NCI-H446 treated with DMSO at 0.1 percent for 48 hours (cell line): ENCODE data around the gene DNAJB6.

Experiments used
- DNase-seq: peaks from one replicate; lab custom pipeline; 2025; lab: John Stamatoyannopoulos, UW

DNAJB6 gene

DNA sequence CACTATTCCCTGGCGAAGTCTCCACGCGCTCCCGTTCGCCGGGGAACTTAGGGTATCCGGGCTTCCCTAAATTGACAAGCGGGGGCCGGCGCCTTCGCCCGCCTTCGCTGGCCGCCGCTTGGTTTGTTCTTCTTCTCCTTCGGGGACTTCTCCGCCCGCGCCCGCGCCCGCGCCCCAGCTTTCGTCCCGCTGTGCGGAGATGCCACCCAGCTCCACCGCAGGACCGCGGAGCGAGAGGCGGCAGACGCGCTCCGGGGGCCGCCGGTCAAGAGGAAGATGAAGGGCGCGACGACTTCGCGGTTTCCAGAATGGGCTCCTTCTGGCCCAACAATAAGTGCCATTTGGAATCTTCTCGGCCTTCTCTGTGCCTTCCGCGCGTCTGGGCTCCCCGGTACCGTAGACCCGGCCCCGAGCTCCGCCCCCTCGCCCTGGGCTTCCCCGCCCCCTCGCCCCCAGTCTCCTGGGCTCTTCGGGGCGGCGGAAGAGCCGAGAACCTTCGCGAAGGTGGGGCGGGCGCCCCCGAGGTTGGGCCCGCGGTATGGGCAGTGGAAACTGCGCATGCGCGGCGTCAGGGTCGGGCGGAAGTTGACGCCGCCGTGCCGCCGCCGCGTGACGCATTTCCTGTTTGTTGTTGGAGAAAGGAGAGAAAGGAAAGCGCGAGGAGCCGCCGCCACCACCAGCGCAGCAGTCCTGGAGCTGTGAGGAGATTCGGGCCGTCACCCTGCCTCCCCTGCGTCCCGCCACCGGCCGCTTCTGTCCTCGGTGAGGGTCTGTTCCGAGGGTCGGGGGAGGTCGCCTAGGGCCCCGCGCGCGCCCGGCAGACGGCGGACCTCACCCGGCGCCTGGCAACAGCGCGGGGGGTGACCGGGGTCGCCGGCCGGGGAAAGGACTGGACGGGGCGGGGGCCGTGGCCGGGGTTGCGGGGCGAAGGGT is at the start of gene DNAJB6:
TSS of gene DNAJB6 (plus strand) at position 622 of the 933 bp plus-strand sequence. CDS start 21,569 bp downstream, outside the sequence.
- DNase-seq = peak; percentile 74

DNA sequence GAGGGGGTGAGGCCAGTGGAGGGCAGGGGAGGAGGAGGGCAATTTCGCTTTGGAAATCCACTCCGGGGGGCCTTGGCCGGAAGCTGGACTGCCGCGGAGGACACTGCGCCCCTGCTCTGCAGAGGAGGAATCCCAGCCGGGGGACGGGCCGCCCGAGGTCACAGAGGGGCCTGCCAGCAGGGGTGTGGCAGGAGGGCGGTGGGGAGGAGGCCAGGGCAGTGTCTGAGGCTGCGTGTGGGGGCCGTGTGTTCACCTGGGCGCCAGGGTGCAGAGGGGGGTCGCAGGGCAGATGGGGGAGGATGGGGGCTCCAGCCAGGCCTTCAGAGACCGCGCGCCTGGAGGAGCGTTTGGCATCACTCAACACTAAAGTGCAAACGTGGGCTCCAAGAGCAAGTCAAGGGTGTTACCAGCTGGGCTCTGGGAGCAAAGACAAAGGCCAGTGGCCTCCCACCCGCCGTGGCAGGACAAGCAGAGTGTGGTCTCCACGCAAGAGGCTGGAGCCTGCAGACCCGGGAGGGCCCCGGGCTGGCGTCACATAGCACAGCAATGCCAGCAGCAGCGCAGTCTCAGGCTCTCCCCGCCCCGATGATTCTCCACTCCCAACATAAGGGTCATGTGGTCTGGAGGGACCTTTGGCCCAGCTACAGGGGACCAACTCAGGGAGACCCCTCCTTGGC is 45.3 kb upstream of the DNAJB6 start:
- DNase-seq = no peak

DNA sequence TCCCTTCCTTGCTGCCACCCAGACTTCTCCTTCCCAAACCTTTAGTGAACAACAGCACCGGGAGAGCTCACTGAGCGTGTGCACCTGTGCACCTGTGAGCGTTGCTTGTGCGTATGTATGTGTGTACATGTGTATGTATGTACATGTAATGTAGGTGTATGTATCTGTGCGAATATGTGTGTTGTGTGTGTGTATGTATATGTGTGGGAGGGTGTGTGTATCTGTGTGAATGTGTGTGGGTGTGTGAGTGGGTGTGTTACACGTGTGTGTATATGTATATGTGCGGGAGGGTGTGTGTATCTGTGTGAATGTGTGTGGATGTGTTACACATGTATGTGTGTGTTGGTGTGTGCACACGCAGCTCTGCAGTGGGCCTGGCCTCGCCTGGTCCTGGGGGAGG is 44.5 kb upstream of the DNAJB6 start:
- DNase-seq = no peak

DNA sequence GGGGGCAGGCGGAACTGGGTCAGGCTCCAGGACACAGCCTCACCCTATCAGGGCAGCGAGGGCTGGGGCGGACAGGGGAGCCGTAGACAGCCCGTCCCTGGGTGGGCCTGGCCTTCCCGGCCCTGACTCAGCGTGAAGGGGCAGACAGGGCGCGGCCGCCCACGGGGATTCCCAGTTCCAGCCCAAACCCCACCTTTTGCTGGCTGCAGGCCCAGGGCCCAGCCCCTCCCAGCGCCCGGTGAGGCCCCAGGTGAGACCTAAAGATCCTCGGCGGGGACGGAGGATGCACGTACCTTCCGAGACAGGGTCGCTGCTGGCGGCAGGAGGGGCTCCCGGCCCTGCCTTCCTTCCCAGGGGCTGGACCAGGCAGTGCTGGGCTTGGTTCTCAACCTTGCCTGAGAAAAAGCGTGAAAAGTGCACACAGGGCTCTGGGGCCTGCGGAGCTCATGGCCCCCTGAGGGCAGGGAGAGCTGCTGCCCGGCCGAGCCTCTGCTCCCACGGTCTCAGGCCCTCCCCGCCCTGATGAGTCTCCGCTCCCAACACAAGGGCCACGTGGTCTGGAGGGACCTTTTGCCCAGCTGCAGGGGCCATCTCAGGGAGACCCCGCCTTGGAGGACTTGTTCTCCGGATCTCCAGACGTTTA is 43.9 kb upstream of the DNAJB6 start:
- DNase-seq = no peak

DNA sequence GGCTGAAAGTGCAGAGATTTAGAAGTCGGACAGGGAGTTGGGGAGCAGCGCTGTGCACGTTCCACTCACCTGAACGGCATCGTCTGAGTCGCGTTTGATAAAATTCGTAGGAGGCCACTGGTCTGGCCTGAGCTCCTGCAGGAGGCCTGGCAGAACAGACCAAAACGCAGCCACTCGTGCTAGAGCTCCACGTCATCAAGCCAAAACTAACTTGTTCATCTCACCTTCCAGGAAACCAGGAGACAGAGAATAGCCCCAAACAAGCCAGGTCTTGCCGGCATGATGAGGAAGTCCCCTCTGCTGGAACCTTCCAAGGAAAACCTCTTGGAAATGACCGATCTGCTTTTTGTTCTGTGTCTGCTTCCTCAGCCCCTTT is 43.4 kb upstream of the DNAJB6 start:
- DNase-seq = no peak

DNA sequence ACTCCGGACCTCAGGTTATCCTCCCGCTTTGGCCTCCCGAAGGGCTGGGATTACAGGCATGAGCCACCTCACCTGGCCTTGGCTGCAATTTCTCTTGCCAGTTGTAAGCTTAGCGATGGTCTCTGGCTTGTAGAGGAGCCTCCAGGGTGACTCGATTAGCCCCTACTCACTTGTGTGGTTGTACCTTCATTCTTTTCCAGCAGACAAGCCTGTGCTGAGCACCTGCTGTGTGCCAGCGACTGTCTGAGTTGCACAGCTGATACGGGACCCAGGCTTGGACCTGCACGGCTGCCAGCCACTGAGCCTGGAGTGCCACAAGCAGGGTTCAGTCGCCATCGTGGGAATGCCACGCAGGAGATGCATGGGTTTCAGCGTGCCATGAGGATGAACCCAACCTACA is 42.0 kb upstream of the DNAJB6 start:
- DNase-seq = no peak

DNA sequence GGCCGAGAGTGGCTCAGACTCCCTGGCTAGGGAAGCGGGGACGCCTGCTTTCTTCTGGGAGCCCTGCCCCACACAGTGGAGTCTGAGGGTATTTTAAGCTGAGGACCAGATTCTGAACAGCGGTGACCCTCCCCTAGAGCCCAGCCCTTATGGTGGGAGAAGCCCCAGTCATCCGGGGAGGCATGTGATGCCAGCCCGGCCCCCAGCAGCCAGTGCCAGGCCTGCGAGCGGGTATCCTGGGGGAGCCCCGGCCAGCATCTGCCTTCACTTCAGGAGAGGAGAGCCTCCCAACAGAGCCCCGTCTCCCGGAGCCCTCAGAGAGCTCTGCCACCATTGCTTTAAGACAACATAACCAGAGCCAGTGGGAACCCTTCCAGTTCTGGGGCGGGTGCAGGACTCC is 41.5 kb upstream of the DNAJB6 start:
- no peak for DNase-seq

DNA sequence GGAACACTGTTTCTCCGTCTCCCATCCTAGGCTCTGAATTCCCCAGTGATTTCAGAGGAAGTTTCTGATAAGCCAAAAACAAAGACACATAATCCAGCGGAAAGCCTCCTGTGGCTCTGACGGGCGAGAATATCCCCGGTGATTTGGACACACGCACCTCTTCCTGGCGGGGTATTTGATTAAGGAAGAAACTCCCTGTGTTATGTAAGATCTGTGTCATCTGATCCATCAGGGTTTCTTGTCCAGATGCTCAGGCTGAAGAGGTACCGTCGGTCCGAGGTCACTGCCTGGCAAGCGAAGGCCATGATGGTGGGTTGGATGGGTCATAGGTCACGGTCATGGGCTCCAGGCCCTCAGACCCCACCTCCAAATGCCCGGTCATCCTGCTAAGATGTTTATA is 39.6 kb upstream of the DNAJB6 start:
- no peak for DNase-seq

DNA sequence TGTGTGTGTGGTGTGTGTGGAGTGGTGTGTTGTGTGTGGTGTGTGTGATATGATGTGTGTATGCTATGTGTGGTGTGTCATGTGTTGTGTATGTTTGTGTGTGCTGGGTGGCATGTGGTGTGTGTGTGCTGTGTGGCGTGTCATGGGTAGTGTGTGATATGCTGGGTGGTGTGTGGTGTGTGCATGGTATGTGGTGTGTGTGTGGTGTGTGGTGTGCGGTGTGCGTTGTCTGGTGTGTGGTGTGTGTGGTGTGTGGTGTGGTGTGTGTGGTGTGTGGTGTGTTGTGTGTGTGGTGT is 37.5 kb upstream of the DNAJB6 start:
- DNase-seq = no peak

DNA sequence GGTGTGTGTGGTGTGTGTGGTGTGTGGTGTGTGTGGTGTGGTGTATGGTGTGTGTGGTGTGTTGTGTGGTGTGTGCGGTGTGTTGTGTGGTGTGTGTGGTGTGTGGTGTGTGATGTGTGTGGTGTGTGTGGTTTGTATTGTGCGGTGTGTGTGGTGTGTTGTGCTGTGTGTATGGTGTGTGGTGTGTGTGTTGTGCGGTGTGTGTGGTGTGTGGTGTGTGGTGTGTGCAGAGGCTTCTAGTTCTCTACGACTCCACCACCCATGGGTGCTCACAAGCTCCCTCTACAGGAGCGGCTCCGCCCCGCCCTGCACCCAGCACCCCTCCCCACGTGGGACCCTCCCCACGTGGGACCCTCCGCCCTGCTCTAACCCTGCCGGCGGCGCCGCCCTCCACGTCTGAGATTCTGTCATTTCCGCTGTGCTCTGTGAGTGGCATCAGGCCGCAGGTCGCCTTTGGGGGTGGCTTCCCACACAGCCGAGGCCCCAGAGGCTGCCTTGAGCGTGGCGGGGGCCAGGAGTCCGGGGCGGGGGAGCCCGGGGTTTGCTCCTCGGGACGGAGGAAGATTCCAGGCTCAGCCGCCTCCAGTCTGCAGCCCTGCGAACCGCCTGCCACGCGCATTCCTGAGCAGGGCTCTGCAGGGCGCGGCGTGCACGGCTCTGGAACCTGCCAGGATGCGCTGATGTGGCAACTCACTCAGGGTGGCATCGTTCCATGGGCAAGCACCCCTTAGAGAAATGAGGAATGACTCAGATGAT is 37.0 kb upstream of the DNAJB6 start:
- DNase-seq = no peak

DNA sequence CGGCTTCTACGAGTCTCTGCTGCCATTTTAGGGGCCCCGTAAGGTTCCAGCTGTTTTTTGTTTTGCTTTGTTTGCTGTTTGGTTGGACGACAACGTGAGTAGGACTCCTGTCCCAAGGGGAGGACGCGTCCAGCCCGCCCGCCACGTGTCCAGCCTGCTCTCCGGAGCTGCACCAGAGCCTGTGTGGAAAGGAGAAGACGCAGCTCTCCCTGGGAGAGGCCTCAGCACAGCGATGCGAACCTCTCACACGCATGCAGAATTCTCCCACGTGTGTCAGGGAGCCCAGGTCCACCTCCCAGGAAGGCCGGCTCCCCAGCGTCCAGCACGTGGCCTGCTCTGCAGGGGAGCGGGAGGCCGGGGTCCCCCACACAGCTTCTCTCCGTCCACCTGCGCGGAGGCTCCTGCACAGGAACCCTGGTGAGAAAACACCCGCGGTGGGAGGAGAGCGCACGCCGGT is 36.4 kb upstream of the DNAJB6 start:
- DNase-seq = no peak

DNA sequence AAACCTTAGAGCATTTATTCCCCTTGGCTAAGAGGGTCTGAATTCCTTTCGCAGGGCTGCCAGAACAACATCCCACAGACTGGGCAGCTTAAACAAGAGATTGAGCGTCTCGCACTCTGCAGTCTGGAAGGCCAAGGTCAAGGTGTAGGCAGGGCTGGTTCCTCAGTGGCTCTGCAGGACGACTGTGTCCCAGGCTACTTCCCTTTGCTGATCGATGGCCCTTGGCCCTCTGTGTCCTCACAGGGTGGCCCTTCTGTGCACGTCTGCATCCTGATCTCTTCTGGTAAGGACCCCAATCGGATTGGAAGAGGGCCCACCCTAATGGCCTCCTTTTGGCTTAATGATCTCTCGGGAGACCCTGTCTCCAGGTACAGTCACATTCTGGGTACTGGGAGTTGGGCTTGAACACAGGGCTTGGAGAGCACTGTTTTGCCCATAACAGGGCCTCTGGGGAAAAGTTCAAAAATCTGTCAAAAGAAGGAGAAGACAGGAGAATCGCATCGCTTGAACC is 35.1 kb upstream of the DNAJB6 start:
- no peak for DNase-seq

DNA sequence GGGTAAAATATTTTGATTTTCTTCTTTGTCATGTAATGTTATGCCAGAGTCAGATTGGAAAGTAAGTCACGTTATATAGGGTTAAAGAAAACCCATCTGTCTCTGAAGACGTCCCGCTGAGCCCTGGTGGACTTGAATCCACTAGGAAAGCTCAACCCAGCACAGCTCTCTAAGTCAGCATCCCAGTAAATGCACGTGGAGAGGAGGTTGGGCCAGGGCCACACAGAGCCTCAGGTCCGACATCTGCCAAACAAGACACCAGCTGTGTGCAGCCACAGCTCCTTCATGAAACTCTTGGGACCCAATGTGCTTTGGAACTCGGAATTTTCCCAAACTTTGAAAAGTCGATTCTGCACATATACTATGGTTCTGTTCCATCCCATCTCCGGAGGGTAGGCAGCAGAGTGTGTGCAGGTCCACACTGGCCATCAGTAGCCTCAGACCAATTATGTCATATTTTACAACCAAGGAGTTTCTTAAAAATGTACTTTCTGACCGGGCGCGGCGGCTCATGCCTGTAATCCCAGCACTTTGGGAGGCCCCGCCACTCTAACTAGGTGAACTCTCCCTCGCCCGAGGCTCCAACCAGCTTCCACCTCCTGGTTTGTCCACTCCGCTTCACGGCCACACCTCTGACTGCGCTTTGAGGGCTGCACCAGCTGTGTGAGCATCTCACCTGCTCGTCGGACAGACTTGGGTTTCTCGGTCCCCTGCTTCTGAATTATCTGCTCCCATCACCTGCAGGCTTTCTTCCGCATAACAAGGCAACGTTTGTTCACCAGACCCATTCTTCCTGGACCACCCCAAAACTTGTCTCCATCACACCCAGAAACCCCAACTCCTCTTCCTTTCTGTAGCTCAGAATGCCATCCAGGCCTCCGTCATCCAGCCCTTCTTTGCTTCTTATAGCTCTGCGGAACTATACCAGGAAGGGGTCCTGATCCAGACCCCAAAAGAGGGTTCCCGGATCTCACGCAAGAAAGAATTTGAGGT is 29.7 kb upstream of the DNAJB6 start:
- no peak for DNase-seq

DNA sequence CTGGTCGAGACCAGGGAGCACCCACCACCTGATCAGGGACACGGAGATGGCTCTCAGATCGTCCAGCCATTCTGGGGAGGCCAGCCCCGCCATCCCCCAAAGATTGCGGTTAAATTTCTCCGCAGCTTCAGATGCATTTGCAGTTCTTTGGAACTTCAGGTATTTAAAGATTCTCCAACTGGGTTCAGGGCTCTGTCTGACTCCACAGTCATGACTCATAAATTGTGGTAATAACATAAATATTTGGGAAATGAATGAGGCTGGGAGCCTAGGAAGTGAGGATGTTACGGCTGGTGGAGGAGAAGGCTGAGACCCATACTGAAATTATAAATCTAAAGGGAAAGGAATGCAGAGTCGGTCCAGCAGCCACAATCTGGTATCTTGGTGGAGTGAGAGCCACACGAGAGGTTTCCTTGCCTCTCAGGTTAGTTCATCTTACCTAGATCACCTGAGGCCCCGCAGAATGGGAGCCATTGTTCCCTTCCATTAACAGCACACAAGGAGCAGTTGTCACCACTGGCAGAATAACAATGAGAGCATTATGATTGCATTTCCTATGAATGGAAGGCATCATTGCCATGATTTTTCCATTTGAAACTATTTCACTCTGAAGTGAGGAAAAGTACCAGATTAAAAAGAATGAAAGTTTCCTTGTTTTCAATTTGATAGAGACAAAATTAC is 26.7 kb upstream of the DNAJB6 start:
- no peak for DNase-seq

DNA sequence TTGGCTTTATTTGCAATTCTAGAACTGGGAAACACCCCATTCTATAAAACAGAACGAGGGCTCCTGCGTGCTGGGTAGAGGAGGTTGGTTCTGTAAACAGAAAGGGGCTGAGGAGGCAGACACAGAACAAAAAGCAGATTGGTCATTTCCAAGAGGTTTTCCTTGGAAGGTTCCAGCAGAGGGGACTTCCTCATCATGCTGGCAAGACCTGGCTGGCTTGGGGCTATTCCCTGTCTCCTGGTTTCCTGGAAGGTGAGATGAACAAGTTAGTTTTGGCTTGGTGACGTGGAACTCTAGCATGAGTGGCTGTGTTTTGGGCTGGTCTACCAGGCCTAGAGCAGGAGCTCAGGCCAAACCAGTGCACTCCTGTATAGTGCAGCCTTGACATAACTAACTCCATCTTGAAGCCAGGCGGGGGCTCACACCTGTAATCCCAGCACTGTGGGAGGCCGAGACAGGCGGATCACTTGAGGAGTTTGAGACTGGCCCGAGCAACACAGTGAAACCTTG is 26.1 kb upstream of the DNAJB6 start:
- no peak for DNase-seq

DNA sequence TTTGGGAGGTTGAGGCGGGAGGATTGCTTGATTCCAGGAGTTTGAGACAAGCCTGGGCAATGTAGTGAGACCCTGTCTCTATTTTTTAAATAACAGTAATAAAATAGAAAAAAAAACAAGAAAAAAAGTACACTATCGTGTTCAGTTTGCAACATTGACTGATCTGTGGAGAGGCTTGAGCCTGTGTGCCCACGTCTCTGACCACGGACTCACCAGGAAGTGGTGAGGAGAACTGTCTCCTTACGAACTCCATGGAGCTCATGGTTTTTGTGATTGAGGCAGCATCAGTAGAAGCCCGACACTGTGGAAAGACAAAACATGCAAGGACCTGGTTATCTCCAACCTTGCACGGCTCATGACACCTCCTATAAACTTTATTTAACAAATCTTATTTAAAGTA is 23.9 kb upstream of the DNAJB6 start:
- DNase-seq = no peak

DNA sequence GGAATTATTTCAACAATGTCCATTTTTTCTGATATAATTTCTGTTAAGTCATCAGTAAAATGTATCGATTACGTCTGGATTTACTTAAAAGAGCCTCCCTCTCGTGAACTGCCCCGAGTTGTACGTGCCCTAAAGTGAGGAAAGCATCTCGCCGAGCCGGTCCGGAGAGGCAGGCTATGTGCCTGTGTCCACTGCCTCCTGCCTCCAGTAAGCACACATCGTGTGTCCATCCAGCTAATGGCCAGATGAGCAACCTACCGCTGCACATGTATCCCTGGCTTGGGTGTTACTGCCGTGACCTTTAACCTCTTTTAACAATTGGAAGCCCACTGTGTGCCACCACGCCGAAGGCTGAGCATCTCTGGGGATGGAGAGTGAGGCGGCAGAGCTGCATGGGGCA is 23.2 kb upstream of the DNAJB6 start:
- no peak for DNase-seq

DNA sequence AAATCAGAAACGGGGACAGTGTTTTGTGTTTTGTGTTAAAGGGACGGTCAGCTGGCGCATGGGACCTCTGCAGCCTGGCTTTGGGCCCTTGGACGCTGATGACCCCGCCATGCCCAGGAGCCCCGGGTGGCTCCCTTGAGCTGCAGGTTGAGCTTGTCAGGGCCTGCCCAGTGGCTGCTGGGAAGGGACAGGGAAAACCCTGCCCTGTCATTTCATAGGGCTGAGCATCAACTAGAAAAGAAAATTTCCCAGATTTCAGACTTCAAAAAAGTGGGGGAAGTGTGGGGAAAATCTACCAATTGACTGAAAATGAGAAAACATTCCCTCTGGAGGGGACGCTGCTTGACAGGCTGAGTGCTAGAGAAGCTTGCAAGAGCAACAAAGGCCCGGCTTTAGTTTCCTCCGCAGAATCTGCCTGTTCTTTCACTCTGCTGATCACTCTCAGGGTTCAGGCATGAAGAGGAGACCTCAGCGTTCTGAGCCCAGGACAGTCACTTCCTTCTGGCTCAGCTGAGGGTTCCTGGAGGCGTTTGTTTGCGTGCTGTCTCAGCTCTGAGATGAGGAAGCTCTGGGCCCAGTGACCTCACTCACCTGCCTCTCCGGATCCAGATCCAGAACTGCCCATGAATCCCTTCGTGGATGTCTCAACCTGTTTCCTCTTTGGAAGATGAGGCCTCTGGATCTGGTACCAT is 18.6 kb upstream of the DNAJB6 start:
- DNase-seq = no peak

DNA sequence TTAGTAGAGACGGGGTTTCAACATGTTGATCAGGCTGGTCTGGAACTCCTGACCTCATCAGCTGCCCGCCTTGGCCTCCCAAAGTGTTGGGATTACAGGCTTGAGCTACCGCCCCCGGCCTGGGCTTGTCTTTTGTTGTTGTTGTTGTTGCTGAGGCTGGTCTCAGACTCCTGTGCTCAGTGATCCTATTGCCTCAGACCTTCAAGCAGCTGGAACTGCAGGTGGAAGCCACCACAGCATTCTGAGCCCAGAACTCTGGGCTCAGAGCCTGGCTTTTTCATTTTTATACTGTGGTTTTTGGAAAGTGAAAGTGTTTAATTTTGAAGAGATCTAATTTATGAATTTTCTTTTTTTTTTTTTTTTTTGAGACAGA is 16.2 kb upstream of the DNAJB6 start:
- DNase-seq = no peak

DNA sequence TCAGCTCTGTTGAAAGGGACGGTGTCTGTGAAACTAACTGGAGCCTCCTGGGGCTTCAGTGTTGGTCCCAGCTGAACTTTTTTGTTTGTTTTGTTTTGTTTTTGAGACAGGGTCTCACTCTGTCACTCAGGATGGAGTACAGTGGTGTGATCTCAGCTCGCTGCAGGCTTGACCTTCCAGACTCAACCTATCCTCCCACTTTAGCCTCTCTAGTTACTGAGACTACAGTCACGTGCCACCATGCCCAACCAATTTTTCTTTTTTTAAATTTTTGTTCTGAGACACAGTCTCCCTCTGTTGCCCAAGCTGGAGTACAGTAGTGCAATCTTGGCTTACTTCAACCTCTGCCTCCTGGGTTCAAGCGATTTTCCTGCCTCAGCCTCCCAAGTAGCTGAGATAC is 13.4 kb upstream of the DNAJB6 start:
- no peak for DNase-seq
